Esophagus muscularis mucosa (tissue), 4 donors: ENCODE results near the gene PGBD5. TPM values are rescaled to one million over a fixed set of nuclear protein-coding genes. Genes with fewer than 3 reads are reported as not detected.

Experiments used
- DNase-seq: peaks from one replicate; pipeline ENCODE4 v3.0.0-alpha.2; 2017; ENCODE audit errors: extremely low spot score
- H3K27ac ChIP-seq, 4 donors: fragments of 200-600 bp; sonication (generic); replicated peaks in 1 of 4; 1 replicate in 3 of 4; 2 replicates in 1 of 4; pipeline ENCODE4 v1.5.1; 2016 to 2019; ENCODE audit warnings: mild to moderate bottlenecking in 1 of 4
- H3K27me3 ChIP-seq, 4 donors: fragments of 200-600 bp; sonication (generic); one replicate each; pipeline versions ENCODE4 v1.5.1 to v1.6.0; 2016 to 2019
- H3K36me3 ChIP-seq, 4 donors: fragments of 200-600 bp; sonication (generic); one replicate each; pipeline ENCODE4 v1.5.1; 2016 to 2019
- H3K4me1 ChIP-seq, 4 donors: fragments of 200-600 bp; sonication (generic); one replicate each; pipeline ENCODE4 v1.5.1; 2016 to 2019
- H3K4me3 ChIP-seq, 4 donors: fragments of 200-600 bp; sonication (generic); 1 replicate in 2 of 4; 2 replicates in 2 of 4; pipeline ENCODE4 v1.5.1; 2016 to 2019; ENCODE audit warnings: mild to moderate bottlenecking in 4 of 4, moderate library complexity in 1 of 4
- H3K9me3 ChIP-seq, 4 donors: fragments of 200-600 bp; sonication (generic); 1 replicate in 3 of 4; 2 replicates in 1 of 4; pipeline ENCODE4 v1.5.1; 2016 to 2019
- CTCF ChIP-seq, 3 experiments: fragments of 200-600 bp in 2 of 3; fragments of 450-650 bp in 1 of 3; sonication (generic) in 2 of 3; IDR thresholded peaks; one replicate each; pipeline ENCODE4 v1.5.1; 2017 to 2019; ENCODE audit warnings: antibody characterized with exemption in 3 of 3, mild to moderate bottlenecking in 2 of 3, moderate library complexity in 1 of 3
- EP300 ChIP-seq: sonication (generic); formaldehyde crosslinking; IDR thresholded peaks from one replicate; pipeline ENCODE4 v1.6.1; 2017; ENCODE audit warnings: antibody characterized with exemption
- POLR2A ChIP-seq: fragments of 450-650 bp; IDR thresholded peaks from one replicate; pipeline ENCODE4 v1.6.1; 2017; ENCODE audit warnings: antibody characterized with exemption, moderate library complexity, mild to moderate bottlenecking, low read depth
- POLR2AphosphoS5 ChIP-seq, 2 donors: sonication (generic); formaldehyde crosslinking; IDR thresholded peaks; one replicate each; pipeline ENCODE4 v1.6.1; 2017; ENCODE audit warnings: antibody characterized with exemption in 2 of 2
- WGBS: methylation state at CpG from one replicate; pipeline ENCODE4 v1.1.5; 2018; 5-methylcytosine and 5-hydroxymethylcytosine counted together
- intact Hi-C: fragments of 100-400 bp; cut with DNase I; formaldehyde crosslinking; loops from one replicate; pipeline ENCODE4 v1.15.1; 2023
- total RNA-seq, 4 donors: library from RNA; depleted of rRNA; stranded (reverse); fragments of >200 nt; gene quantifications; one replicate each; pipeline versions ENCODE4 v1.1.0 to v1.2.1, GENCODE V29; 2016

Gene PGBD5
- total RNA-seq, 4 donors from 2014 or later, result 0.19 to 1.2 (median 0.62) TPM

- H3K4me3 ChIP-seq, result no peak overlapping the region
- DNase-seq, result no peak
- 40% methylated on average over 7 of the region's 7 CpGs for WGBS
- no peaks in the 10 kb centered on the region for H3K36me3 ChIP-seq
- H3K27ac ChIP-seq, result no peak overlapping the region
- TF ChIP-seq POLR2A (no peak), CTCF (IDR thresholded peaks at IDR 0.05) (no peak), EP300 (no peak), POLR2AphosphoS5 (IDR thresholded peaks at IDR 0.05) (no peak)
- peaks cover 0 to 20% (median 18%) of the 10 kb centered on the region in 4 donors for H3K9me3 ChIP-seq
- peaks cover 0 to 6% (median 0%) of the 10 kb centered on the region in 4 donors for H3K27me3 ChIP-seq
- intact Hi-C loops, result no loop called here
- H3K4me1 ChIP-seq, result peaks cover 0 to 2% (median 0%) of the 10 kb centered on the region in 4 donors
These were observed 44.1 kb downstream of the PGBD5 start for GRCh38 chr1:230382001-230382491.

GRCh38 chr1:230381585-230381984, 44.5 kb downstream of the PGBD5 start:
- H3K4me3 ChIP-seq, result no peak overlapping the region
- no peak for TF ChIP-seq POLR2A
- no peak for TF ChIP-seq CTCF (IDR thresholded peaks at IDR 0.05)
- no peak for TF ChIP-seq POLR2AphosphoS5 (IDR thresholded peaks at IDR 0.05)
- TF ChIP-seq EP300, result no peak
- H3K27ac ChIP-seq, result no peak overlapping the region
- DNase-seq, result no peak
- peaks cover 0 to 6% (median 0%) of the 10 kb centered on the region in 4 donors for H3K27me3 ChIP-seq
- H3K9me3 ChIP-seq, result peaks cover 0 to 20% (median 18%) of the 10 kb centered on the region in 4 donors
- H3K4me1 ChIP-seq, result no peaks in the 10 kb centered on the region
- H3K36me3 ChIP-seq, result no peaks in the 10 kb centered on the region
- intact Hi-C loops, result no loop called here
- 55% methylated on average over 6 of the region's 6 CpGs for WGBS

GRCh38 chr1:230381049-230381467, 45.1 kb downstream of the PGBD5 start:
- no peak overlapping the region for H3K27ac ChIP-seq
- intact Hi-C loops, result no loop called here
- no peak overlapping the region for H3K4me3 ChIP-seq
- 85% methylated on average over 4 of the region's 5 CpGs for WGBS
- H3K27me3 ChIP-seq, result peaks cover 0 to 6% (median 0%) of the 10 kb centered on the region in 4 donors
- no peaks in the 10 kb centered on the region for H3K4me1 ChIP-seq
- DNase-seq, result no peak
- no peaks in the 10 kb centered on the region for H3K36me3 ChIP-seq
- peaks cover 0 to 20% (median 18%) of the 10 kb centered on the region in 4 donors for H3K9me3 ChIP-seq
- TF ChIP-seq CTCF (IDR thresholded peaks at IDR 0.05) (no peak), EP300 (no peak), POLR2A (no peak), POLR2AphosphoS5 (IDR thresholded peaks at IDR 0.05) (no peak)

- no peaks in the 10 kb centered on the region for H3K36me3 ChIP-seq
- no peaks in the 10 kb centered on the region for H3K4me1 ChIP-seq
- TF ChIP-seq POLR2A (no peak), EP300 (no peak), POLR2AphosphoS5 (IDR thresholded peaks at IDR 0.05) (no peak), CTCF (IDR thresholded peaks at IDR 0.05) (no peak)
- H3K27ac ChIP-seq, result no peak overlapping the region
- no peak for DNase-seq
- intact Hi-C loops, result no loop called here
- H3K27me3 ChIP-seq, result peaks cover 0 to 6% (median 0%) of the 10 kb centered on the region in 4 donors
- peaks cover 0 to 20% (median 18%) of the 10 kb centered on the region in 4 donors for H3K9me3 ChIP-seq
- H3K4me3 ChIP-seq, result no peak overlapping the region
- WGBS, result 22% methylated on average over 1 of the region's 1 CpG
These were observed 46.2 kb downstream of the PGBD5 start for GRCh38 chr1:230379928-230380327.

- DNase-seq, result no peak
- intact Hi-C loops, result no loop called here
- WGBS, result 93% methylated on average over 3 of the region's 3 CpGs
These were observed 46.7 kb downstream of the PGBD5 start for GRCh38 chr1:230379462-230379861.

More at GRCh38 chr1:230379462-230379861, 46.7 kb downstream of the PGBD5 start:
- Histone ChIP-seq H3K36me3 (no peaks in the 10 kb centered on the region), H3K4me1 (no peaks in the 10 kb centered on the region), H3K9me3 (peaks cover 0 to 20% (median 18%) of the 10 kb centered on the region in 4 donors), H3K4me3 (no peak overlapping the region), H3K27ac (no peak overlapping the region), H3K27me3 (peaks cover 0 to 6% (median 0%) of the 10 kb centered on the region in 4 donors)
- no peak for TF ChIP-seq POLR2AphosphoS5 (IDR thresholded peaks at IDR 0.05)
- no peak for TF ChIP-seq POLR2A
- no peak for TF ChIP-seq CTCF (IDR thresholded peaks at IDR 0.05)
- TF ChIP-seq EP300, result no peak
